ENCODE data around the gene NPIPB13.
"Not testable (repeated sequence)": the region's sequence is repeated elsewhere in the genome, so short reads cannot be mapped to it uniquely, and the experiment has no call there.

DNA sequence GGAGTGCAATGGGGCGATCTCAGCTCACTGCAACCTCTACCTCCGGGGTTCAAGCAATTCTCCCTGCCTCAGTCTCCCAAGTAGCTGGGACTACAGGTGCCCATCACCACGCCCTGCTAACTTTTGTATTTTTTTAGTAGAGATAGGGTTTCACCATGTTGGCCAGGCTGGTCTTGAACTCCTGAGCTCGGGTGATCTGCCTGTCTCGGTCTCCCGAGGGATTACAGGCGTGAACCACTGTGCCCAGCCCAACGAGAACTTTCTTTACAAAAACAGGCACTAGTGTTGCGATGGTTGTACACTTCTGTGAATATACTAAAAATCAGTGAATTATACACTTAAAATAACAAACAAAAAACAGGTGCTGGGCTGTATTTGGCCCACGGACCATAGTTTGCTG, 34.1 kb upstream of the NPIPB13 start:
- TF ChIP-seq, protein P1, sequence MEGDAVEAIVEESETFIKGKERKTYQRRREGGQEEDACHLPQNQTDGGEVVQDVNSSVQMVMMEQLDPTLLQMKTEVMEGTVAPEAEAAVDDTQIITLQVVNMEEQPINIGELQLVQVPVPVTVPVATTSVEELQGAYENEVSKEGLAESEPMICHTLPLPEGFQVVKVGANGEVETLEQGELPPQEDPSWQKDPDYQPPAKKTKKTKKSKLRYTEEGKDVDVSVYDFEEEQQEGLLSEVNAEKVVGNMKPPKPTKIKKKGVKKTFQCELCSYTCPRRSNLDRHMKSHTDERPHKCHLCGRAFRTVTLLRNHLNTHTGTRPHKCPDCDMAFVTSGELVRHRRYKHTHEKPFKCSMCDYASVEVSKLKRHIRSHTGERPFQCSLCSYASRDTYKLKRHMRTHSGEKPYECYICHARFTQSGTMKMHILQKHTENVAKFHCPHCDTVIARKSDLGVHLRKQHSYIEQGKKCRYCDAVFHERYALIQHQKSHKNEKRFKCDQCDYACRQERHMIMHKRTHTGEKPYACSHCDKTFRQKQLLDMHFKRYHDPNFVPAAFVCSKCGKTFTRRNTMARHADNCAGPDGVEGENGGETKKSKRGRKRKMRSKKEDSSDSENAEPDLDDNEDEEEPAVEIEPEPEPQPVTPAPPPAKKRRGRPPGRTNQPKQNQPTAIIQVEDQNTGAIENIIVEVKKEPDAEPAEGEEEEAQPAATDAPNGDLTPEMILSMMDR (conservative IDR thresholded peaks at IDR 0.05; ENCODE audit: low read depth, low read length) = not testable (repeated sequence)
- not testable (repeated sequence) for TF ChIP-seq RFX5 (IDR thresholded peaks at IDR 0.05; ENCODE audit: low read depth, low read length); POLR2A (IDR thresholded peaks at IDR 0.05; ENCODE audit: low read depth, low read length); BHLHE40 (IDR thresholded peaks at IDR 0.05; ENCODE audit: low read depth, low read length); RAD21 (IDR thresholded peaks at IDR 0.05; ENCODE audit: low read length); MXI1 (IDR thresholded peaks at IDR 0.05; ENCODE audit: borderline replicate concordance, low read depth, low read length); MAZ (IDR thresholded peaks at IDR 0.05; ENCODE audit: borderline replicate concordance, low read depth, low read length)
